Measurements from ENCODE around the gene HOXA4. TPM values are rescaled to one million over a fixed set of nuclear protein-coding genes. Genes with fewer than 3 reads are reported as not detected.
A peak's percentile ranks its signal among the peaks of the same experiment; 100 is the strongest.

HOXA4 gene
- polyA plus RNA-seq, 1 donor (not counting 4 experiments of a cell fraction or from before 2014, with no cell fraction given): 1.5 TPM

DNA sequence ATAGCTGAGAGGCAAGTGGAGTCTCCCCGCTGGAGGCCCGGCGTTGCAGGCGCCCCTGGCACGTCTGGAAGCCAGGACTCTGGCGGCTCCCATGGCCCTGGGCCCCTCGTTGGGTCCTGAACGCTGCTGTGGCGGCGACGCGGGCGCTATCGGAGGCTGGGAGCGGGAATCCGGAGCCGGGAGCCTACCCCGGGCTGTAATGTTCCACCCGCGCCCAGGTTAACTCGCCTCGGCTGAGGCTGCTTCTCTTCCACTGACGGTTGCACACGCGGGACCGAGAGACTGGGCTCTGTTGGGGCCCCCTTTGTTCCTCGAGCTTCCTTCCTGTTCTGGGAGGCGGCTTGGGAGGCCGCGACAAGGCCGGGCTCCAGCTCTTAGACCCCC is 14.2 kb upstream of the HOXA4 start:
- Histone ChIP-seq H3K27ac (ENCODE audit: control insufficient read depth, insufficient read depth, low read length) (peak overlapping the region; percentile 77), H3K4me2 (ENCODE audit: control insufficient read depth, extremely low read depth, insufficient read depth, low read depth, low read length) (peak overlapping the region; percentile 94)
- no peak for DNase-seq (ENCODE audit: low read depth, low spot score)

GRCh38 chr7:27143950-27144780 is 13.6 kb upstream of the HOXA4 start:
- FAIRE-seq (no peak), DNase-seq (ENCODE audit: low read depth, low spot score) (no peak)
- no peaks in the 10 kb centered on the region for H3K9me1 ChIP-seq (ENCODE audit: control insufficient read depth, extremely low read depth, insufficient read depth, low read length)
- no peaks in the 10 kb centered on the region for H3K9me3 ChIP-seq (ENCODE audit: control insufficient read depth, low read depth, low read length)
- H3K4me2 ChIP-seq (ENCODE audit: control insufficient read depth, extremely low read depth, insufficient read depth, low read depth, low read length): peak overlapping the region; percentile 94
- H3K9ac ChIP-seq (ENCODE audit: control insufficient read depth, extremely low read depth, insufficient read depth, low read length): peak overlapping the region; percentile 93
- H3K36me3 ChIP-seq (ENCODE audit: control insufficient read depth in 2 of 2, extremely low read depth in 1 of 2, insufficient read depth in 2 of 2, low read length in 2 of 2): peaks cover 3 to 7% of the 10 kb centered on the region in 2 experiments
- H3K4me3 ChIP-seq (ENCODE audit: control insufficient read depth in 2 of 3, extremely low read depth in 1 of 3, insufficient read depth in 2 of 3, low read depth in 1 of 3, low read length in 3 of 3): peak overlapping the region in 2 of 3 experiments; percentile 65 to 71
- dilution Hi-C loops (cut with MboI; ENCODE audit: extremely low pct_ligation_motif_present, low sequenced_read_pairs): no loop called here
- H3K4me1 ChIP-seq (ENCODE audit: control insufficient read depth, extremely low read depth, insufficient read depth, low read length): peaks cover 52% of the 10 kb centered on the region
- TF ChIP-seq, protein P1, sequence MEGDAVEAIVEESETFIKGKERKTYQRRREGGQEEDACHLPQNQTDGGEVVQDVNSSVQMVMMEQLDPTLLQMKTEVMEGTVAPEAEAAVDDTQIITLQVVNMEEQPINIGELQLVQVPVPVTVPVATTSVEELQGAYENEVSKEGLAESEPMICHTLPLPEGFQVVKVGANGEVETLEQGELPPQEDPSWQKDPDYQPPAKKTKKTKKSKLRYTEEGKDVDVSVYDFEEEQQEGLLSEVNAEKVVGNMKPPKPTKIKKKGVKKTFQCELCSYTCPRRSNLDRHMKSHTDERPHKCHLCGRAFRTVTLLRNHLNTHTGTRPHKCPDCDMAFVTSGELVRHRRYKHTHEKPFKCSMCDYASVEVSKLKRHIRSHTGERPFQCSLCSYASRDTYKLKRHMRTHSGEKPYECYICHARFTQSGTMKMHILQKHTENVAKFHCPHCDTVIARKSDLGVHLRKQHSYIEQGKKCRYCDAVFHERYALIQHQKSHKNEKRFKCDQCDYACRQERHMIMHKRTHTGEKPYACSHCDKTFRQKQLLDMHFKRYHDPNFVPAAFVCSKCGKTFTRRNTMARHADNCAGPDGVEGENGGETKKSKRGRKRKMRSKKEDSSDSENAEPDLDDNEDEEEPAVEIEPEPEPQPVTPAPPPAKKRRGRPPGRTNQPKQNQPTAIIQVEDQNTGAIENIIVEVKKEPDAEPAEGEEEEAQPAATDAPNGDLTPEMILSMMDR (optimal IDR thresholded peaks at IDR 0.05 in 1 of 3, IDR thresholded peaks at IDR 0.05 in 1 of 3, conservative IDR thresholded peaks at IDR 0.05 in 1 of 3; ENCODE audit: extremely low read depth in 1 of 3, insufficient read depth in 2 of 3, low read length in 3 of 3): no peak
- TF ChIP-seq EZH2 (IDR thresholded peaks at IDR 0.05; ENCODE audit: low read length): no peak
- H4K20me1 ChIP-seq (ENCODE audit: control insufficient read depth, extremely low read depth, insufficient read depth, low read length): no peaks in the 10 kb centered on the region
- peaks cover 84% of the 10 kb centered on the region for H3K79me2 ChIP-seq (ENCODE audit: control insufficient read depth, insufficient read depth, low read length)
- H3K27me3 ChIP-seq (ENCODE audit: control insufficient read depth, extremely low read depth, insufficient read depth, low read length): no peaks in the 10 kb centered on the region
- H3K27ac ChIP-seq (ENCODE audit: control insufficient read depth, insufficient read depth, low read length): peak overlapping the region; percentile 77
- H2AFZ ChIP-seq (ENCODE audit: control insufficient read depth, low read length): peak overlapping the region; percentile 16

More for the DNA sequence above, 14.2 kb upstream of the HOXA4 start:
- Histone ChIP-seq H3K4me1 (ENCODE audit: control insufficient read depth, extremely low read depth, insufficient read depth, low read length) (peaks cover 55% of the 10 kb centered on the region), H3K36me3 (ENCODE audit: control insufficient read depth in 2 of 2, extremely low read depth in 1 of 2, insufficient read depth in 2 of 2, low read length in 2 of 2) (peaks cover 3 to 7% of the 10 kb centered on the region in 2 experiments), H4K20me1 (ENCODE audit: control insufficient read depth, extremely low read depth, insufficient read depth, low read length) (no peaks in the 10 kb centered on the region), H3K27me3 (ENCODE audit: control insufficient read depth, extremely low read depth, insufficient read depth, low read length) (no peaks in the 10 kb centered on the region), H3K79me2 (ENCODE audit: control insufficient read depth, insufficient read depth, low read length) (peaks cover 89% of the 10 kb centered on the region), H3K9me3 (ENCODE audit: control insufficient read depth, low read depth, low read length) (no peaks in the 10 kb centered on the region), H3K9ac (ENCODE audit: control insufficient read depth, extremely low read depth, insufficient read depth, low read length) (peak overlapping the region; percentile 93), H3K4me3 (ENCODE audit: control insufficient read depth in 2 of 3, extremely low read depth in 1 of 3, insufficient read depth in 2 of 3, low read depth in 1 of 3, low read length in 3 of 3) (peak overlapping the region in 2 of 3 experiments; percentile 65 to 71), H2AFZ (ENCODE audit: control insufficient read depth, low read length) (no peak overlapping the region), H3K9me1 (ENCODE audit: control insufficient read depth, extremely low read depth, insufficient read depth, low read length) (no peaks in the 10 kb centered on the region)
- FAIRE-seq: no peak
- TF ChIP-seq, protein P1 (optimal IDR thresholded peaks at IDR 0.05 in 1 of 3, IDR thresholded peaks at IDR 0.05 in 1 of 3, conservative IDR thresholded peaks at IDR 0.05 in 1 of 3; ENCODE audit: extremely low read depth in 1 of 3, insufficient read depth in 2 of 3, low read length in 3 of 3): no peak
- TF ChIP-seq EZH2 (IDR thresholded peaks at IDR 0.05; ENCODE audit: low read length): no peak
- dilution Hi-C loops (cut with MboI; ENCODE audit: extremely low pct_ligation_motif_present, low sequenced_read_pairs): no loop called here
